Stimulated activated CD8-positive, alpha-beta memory T cell treated with anti-CD3 and anti-CD28 coated beads, Interleukin-15, amount 100 ng/mL, for 4 hours (primary cell): ENCODE measurements around the gene ANTKMT.
"Not testable (repeated sequence)": the region's sequence is repeated elsewhere in the genome, so short reads cannot be mapped to it uniquely, and the experiment has no call there.

Source experiments
- DNase-seq, 2 donors: peaks; one replicate each; pipeline ENCODE4 v3.0.0-alpha.2; 2020; ENCODE audit warnings: low read depth in 2 of 2

Gene ANTKMT

GRCh38 chr16:743794-744500 lies 23.0 kb downstream of the ANTKMT start:
- DNase-seq, result no peak

- DNase-seq, result no peak
Observed at GRCh38 chr16:745739-746138, 24.8 kb downstream of the ANTKMT start.

- no peak for DNase-seq
Observed at GRCh38 chr16:746637-747036, 25.7 kb downstream of the ANTKMT start.

- no peak for DNase-seq
Observed at GRCh38 chr16:747978-748746, 27.2 kb downstream of the ANTKMT start.

GRCh38 chr16:749010-749409 lies 28.1 kb downstream of the ANTKMT start:
- no peak for DNase-seq

- DNase-seq, result no peak
Observed at GRCh38 chr16:750485-750884, 29.5 kb downstream of the ANTKMT start.

GRCh38 chr16:751152-752006 lies 30.4 kb downstream of the ANTKMT start:
- no peak for DNase-seq

GRCh38 chr16:752007-752312 lies 31.0 kb downstream of the ANTKMT start:
- no peak for DNase-seq

- DNase-seq, result not testable (repeated sequence)
Observed at GRCh38 chr16:754121-754607, 33.2 kb downstream of the ANTKMT start.

GRCh38 chr16:754656-755055 lies 33.7 kb downstream of the ANTKMT start:
- DNase-seq, result no peak

GRCh38 chr16:756428-756827 lies 35.5 kb downstream of the ANTKMT start:
- no peak for DNase-seq

GRCh38 chr16:759110-759910 lies 38.4 kb downstream of the ANTKMT start:
- DNase-seq, result no peak

- no peak for DNase-seq
Observed at GRCh38 chr16:760065-760464, 39.1 kb downstream of the ANTKMT start.

- DNase-seq, result no peak
Observed at GRCh38 chr16:760545-761343, 39.8 kb downstream of the ANTKMT start, which contains the start of gene MSLN. Gene MSLN, plus strand, starts transcription at chr16:760734. Its CDS starts 1,947 bp downstream, at chr16:762681.

GRCh38 chr16:761625-762513 lies 40.9 kb downstream of the ANTKMT start:
- no peak for DNase-seq

GRCh38 chr16:762595-763268 lies 41.8 kb downstream of the ANTKMT start:
- DNase-seq, result no peak

- no peak for DNase-seq
Observed at GRCh38 chr16:763369-764183, 42.6 kb downstream of the ANTKMT start.

- no peak for DNase-seq
Observed at GRCh38 chr16:764184-764750, 43.3 kb downstream of the ANTKMT start.
